ENCODE data around the gene POR.

Gene POR

GRCh38 chr7:75914655-75915415, at the start of gene POR:
TSS of gene POR (plus strand) at chr7:75915155. CDS start at chr7:75954002, 38,847 bp downstream.
- in situ Hi-C loops (cut with MboI; ENCODE audit: low sequenced_read_pairs) = no loop called here

DNA sequence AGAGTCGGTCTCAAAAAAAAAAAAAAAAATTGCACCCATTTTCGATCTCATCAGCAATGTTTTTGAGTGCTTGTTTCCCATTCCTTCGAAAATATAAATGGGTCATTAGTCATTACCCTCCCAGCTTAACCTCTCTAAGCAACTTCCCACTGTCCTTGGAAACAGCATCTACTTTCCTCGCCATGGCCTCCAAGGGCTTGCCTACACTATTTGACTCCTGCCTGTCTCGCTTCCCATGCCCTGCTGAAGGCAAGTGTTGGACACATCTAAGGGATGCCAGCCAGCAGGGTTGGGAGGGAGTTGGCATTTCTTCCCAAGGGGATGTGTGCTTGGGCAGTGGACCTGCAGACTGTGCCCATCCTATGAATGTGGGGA, 48.9 kb upstream of the POR start:
- in situ Hi-C loops (cut with MboI; ENCODE audit: low sequenced_read_pairs) = loop anchor here (25.0 kb wide), 1 partner anchor 446 kb away; the partner anchor contains the start of gene HSPB1

- in situ Hi-C loops (cut with MboI; ENCODE audit: low sequenced_read_pairs) = loop anchor here (25.0 kb wide), 1 partner anchor 446 kb away; the partner anchor contains the start of gene HSPB1
Measured at GRCh38 chr7:75866489-75867389, 48.2 kb upstream of the POR start.

- in situ Hi-C loops (cut with MboI; ENCODE audit: low sequenced_read_pairs) = loop anchor here (25.0 kb wide), 1 partner anchor 445 kb away; the partner anchor contains the start of gene HSPB1
Measured at GRCh38 chr7:75867390-75867717, 47.6 kb upstream of the POR start.

GRCh38 chr7:75868153-75868552, 46.8 kb upstream of the POR start:
- in situ Hi-C loops (cut with MboI; ENCODE audit: low sequenced_read_pairs) = loop anchor here (25.0 kb wide), 1 partner anchor 444 kb away; the partner anchor contains the start of gene HSPB1

DNA sequence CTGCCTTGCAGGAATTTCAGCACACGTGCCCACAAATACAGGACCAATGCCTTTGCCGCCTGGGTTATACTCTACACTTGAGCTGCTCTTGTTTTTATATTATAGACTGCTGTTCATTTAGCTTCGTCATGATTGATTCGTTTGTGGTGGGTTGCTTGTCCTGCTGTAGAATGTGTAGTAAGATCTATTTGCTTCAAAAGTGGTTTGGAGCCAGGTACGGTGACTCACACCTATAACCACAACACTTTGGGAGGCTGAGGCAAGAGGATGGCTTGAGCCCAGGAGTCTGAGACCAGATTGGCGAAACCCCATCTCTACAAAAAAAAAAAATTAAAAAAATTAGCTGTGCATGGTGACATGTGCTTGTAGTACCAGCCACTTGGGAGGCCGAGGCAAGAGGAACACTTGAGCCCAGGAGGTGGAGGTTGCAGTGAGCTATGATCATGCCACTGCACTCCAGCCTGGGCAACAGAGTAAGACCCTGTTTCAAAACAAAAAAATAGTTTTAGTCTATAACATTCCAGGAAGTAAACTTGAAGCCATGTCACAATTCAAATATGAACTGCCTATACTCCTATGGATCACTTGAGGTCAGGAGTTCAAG, 45.1 kb upstream of the POR start:
- in situ Hi-C loops (cut with MboI; ENCODE audit: low sequenced_read_pairs) = loop anchor here (25.0 kb wide), 1 partner anchor 442 kb away; the partner anchor contains the start of gene HSPB1

DNA sequence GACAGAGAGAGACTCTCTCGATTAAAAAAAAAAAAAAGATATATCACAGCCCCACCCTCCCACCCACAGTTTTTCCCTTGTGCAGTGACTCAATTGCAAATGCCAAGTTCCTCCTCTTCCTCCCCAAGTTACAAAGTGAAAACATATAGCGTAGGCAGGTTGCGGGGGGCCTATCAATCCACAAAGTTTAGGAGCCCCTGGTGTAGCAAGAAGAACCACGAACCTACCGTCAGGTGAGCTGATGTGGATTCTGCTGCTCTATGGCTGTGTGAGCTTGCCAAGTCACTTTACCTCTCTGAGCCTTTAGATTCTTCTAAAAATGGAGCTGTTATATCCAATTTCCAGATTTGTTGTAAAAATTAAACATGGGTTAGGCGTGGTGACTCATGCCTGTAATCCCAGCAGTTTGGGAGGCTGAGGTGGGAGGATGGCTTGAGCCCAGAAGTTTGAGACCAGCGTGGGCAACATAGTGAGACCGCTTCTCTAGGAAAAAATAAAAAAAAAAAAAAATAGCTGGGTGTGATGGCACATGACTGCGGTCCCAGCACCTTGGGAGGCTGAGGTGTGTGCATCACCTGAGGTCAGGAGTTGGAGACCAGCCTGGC, 44.3 kb upstream of the POR start:
- in situ Hi-C loops (cut with MboI; ENCODE audit: low sequenced_read_pairs) = loop anchor here (25.0 kb wide), 1 partner anchor 442 kb away; the partner anchor contains the start of gene HSPB1

GRCh38 chr7:75872073-75872782, 42.7 kb upstream of the POR start:
- in situ Hi-C loops (cut with MboI; ENCODE audit: low sequenced_read_pairs) = loop anchor here (25.0 kb wide), 1 partner anchor 440 kb away; the partner anchor contains the start of gene HSPB1

DNA sequence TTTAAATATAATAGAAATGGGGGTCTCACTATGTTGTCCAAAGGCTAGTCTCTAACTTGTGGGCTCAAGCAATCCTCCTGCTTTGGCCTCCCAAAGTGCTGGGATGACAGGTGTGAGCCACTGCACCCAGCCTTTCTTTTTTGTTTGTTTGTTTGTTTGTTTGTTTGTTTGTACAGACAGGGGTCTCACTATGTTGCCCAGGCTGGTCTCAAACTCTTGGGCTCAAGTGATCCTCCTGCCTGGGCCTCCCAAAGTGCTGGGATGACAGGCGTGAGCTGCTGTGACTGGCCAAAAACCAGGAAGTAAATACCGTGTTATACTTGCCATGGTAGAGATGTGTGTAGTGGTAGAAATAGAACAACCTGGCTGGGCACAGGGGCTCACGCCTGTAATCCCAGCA, 40.8 kb upstream of the POR start:
- in situ Hi-C loops (cut with MboI; ENCODE audit: low sequenced_read_pairs) = loop anchor here (25.0 kb wide), 1 partner anchor 438 kb away; the partner anchor contains the start of gene HSPB1

- in situ Hi-C loops (cut with MboI; ENCODE audit: low sequenced_read_pairs) = no loop called here
Measured at GRCh38 chr7:75875113-75876080, 39.6 kb upstream of the POR start.

- in situ Hi-C loops (cut with MboI; ENCODE audit: low sequenced_read_pairs) = no loop called here
Measured at GRCh38 chr7:75876126-75876881, 38.7 kb upstream of the POR start.

GRCh38 chr7:75878312-75878768, 36.6 kb upstream of the POR start:
- in situ Hi-C loops (cut with MboI; ENCODE audit: low sequenced_read_pairs) = no loop called here

DNA sequence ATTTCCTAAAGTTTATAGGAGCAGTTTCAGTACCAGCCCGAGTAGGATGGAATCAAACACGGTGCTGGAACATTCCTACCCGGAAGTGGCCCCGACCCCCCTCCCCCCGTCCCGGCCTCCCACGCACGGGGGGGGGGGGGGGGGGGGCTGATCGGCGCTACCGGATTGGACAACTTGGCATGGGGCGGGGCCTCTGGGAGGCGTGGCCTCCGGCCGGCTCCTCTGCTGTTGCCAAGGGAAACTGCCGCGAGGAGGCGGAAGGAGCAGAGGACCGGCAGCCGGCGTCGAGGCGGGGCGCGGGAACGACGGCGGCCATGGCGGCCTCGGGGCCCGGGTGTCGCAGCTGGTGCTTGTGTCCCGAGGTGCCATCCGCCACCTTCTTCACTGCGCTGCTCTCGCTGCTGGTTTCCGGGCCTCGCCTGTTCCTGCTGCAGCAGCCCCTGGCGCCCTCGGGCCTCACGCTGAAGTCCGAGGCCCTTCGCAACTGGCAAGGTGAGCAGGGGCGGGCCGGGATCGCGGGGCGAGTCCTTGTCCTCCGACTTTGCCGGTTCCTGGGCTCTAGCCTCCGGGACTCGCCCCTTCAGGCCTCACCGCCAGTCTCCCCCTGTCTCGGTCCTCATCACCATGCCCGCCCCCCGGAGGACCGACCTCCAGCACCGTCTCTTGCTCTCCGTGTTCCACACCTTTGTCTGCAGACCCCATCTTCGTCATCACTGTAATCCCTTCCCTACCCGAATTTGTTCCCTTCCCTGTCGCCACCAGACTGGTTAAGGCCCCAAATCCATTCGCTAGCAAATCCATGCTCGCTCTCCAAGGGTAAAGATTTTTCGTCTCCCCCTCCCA, 36.0 kb upstream of the POR start, which contains the start of gene RHBDD2:
Gene RHBDD2, plus strand, starts transcription at position 266 of the 843 bp plus-strand sequence. Its CDS starts 49 bp downstream, at position 315.
- in situ Hi-C loops (cut with MboI; ENCODE audit: low sequenced_read_pairs) = no loop called here

- in situ Hi-C loops (cut with MboI; ENCODE audit: low sequenced_read_pairs) = no loop called here
Measured at GRCh38 chr7:75879771-75880184, 35.2 kb upstream of the POR start.

DNA sequence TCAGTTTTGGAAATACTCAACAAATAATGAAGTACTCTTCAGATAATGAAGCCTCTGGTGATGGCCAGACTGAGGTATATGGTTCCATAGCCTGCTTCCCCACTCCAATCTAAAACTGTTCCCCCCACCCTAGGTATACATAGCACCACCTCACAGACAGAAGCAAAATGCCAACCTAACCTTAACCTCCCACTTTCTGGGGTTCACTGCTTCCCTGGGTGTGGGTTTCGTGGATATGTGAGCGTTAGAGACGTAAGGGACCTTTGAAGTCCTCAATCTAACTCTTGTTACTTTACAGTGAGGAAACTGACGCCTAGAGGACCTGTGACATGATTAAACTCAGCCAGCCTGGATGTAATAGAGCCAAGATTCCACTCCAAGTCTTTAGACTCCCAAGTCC, 34.7 kb upstream of the POR start:
- in situ Hi-C loops (cut with MboI; ENCODE audit: low sequenced_read_pairs) = no loop called here

- in situ Hi-C loops (cut with MboI; ENCODE audit: low sequenced_read_pairs) = no loop called here
Measured at GRCh38 chr7:75881436-75882095, 33.4 kb upstream of the POR start.

Measured in HL-60/S4 (cell line).